ENCODE measurements around the gene LIMCH1. TPM values are rescaled to one million over a fixed set of nuclear protein-coding genes. Genes with fewer than 3 reads are reported as not detected.
"Not testable (repeated sequence)": the region's sequence is repeated elsewhere in the genome, so short reads cannot be mapped to it uniquely, and the experiment has no call there.

Gene LIMCH1, protein sequence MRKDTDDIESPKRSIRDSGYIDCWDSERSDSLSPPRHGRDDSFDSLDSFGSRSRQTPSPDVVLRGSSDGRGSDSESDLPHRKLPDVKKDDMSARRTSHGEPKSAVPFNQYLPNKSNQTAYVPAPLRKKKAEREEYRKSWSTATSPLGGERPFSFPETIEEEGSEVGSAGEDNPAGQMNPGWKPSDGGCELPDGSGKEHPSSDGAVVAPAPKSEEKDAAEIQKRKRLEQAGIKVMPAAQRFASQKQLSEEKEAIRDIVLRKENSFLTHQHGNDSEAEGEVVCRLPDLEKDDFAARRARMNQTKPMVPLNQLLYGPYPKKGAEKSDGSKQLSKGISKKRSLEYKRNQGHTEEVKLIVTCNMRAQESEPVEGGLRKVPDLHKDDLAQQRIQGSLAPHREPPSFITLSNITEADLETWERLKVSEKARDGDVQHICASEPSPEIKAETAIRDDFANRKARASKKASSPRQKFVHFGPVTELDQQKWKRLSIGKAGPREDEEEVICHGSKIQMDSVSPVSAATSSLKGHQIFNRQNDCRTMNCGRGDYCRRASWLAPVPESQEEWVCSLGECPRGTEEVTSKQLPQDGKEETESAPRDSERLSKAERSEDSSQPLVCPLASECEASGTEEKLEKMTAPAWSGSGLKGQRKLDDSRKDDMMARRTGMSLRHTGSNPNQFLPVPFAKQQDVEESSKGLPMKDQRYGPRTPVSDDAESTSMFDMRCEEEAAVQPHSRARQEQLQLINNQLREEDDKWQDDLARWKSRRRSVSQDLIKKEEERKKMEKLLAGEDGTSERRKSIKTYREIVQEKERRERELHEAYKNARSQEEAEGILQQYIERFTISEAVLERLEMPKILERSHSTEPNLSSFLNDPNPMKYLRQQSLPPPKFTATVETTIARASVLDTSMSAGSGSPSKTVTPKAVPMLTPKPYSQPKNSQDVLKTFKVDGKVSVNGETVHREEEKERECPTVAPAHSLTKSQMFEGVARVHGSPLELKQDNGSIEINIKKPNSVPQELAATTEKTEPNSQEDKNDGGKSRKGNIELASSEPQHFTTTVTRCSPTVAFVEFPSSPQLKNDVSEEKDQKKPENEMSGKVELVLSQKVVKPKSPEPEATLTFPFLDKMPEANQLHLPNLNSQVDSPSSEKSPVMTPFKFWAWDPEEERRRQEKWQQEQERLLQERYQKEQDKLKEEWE (N-terminal part only)
- total RNA-seq: 113 TPM
- long read RNA-seq, full-length matches to known transcripts: 5 of 170 reads
- long read RNA-seq, partial matches to known transcripts: 121 of 170 reads
- long read RNA-seq, other reads (novel, unspliced or antisense): 44 of 170 reads

DNA sequence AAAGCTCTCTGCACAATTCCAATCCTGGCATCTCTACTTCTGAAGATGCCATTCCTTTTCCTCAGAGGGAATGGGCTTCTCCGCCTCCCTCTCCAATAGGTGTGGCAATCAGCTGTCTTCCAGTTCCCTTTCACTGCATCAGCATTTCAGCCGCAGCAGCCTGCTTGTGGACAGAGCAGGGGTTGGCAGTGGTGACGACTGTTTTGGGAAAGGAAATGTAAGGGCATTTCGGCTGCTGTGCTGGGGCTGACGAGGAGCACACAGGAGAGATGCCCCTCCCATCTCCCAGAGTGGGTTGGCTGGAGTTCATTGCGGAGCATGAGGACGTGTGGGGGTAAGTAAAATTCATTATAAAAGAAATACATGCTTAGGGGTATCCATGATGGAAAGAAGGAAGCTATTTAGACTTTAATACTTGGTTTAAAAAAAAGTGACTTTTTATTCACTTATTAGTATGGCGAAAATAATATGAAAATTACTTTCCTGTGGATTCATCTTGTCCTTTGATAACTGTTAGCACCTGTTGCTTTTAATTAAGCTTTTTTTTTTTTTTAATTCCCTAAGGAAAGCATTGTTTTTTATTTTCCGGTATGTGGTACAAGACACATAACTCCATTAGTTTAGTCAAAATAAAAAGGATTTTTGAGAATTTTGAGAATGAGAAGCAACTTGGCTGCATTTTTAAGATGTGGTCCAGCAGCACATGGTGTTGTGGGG, at the start of gene LIMCH1:
TSS of gene LIMCH1 (plus strand) at position 141 of the 717 bp plus-strand sequence. CDS start 67,839 bp downstream, outside the sequence.
- DNase-seq (ENCODE audit: low spot score): no peak

DNA sequence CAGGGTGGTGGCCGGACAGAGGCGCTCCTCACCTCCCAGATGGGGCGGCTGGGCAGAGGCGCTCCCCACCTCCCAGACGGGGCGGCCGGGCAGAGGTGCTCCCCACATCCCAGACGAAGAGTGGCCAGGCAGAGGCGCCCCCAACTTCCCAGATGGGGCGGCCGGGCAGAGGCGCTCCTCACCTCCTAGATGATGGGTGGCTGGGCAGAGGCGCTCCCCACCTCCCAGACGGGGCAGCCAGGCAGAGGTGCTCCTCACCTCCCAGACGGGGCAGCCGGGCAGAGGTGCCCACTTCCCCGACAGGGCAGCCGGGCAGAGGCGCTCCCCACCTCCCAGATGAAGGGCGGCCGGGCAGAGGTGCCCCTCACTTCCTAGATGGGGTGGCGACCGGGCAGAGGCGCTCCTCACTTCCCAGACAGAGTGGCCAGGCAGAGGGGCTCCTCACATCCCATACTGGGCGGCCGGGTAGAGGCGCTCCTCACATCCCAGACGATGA, 46.8 kb upstream of the LIMCH1 start:
- DNase-seq (ENCODE audit: low spot score): not testable (repeated sequence)

DNA sequence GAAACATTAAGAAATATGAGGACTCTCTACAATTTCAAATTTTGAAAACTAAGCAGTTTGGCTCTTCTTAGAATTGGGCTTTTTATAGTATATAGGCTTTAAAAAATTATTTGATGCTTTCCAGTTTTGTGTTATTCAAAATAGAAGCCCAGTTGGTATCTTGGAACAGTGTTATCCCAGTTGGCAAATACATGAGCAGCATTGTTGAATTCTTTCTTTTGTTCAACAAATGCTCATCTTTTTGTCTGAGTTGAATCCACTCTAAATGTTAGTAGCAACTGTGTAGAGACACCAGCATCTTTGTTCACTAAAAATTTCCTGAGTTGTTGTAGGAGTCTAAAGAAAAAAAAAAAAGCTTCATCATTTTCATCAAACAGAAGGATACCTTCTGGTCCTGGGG, 41.0 kb upstream of the LIMCH1 start:
- DNase-seq (ENCODE audit: low spot score): no peak

DNA sequence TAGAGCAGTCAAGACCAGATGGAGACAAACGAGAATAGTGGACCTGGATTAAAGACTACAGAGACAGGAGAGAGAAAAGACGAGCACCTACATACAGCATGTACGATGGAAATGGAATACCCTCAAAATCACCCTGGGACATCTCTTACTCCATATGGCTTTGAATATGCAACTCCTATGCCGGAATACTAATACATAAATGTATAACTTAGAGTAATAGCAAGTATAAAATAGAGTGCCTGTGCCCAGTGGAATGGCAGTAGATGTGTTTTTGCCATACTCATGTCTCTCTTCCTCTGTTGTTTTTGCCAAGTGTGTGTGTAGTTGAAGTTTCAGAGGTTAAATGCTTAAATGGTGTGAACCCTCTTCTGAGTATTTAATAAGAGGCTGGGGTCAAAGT, 39.8 kb upstream of the LIMCH1 start:
- DNase-seq (ENCODE audit: low spot score): no peak

DNA sequence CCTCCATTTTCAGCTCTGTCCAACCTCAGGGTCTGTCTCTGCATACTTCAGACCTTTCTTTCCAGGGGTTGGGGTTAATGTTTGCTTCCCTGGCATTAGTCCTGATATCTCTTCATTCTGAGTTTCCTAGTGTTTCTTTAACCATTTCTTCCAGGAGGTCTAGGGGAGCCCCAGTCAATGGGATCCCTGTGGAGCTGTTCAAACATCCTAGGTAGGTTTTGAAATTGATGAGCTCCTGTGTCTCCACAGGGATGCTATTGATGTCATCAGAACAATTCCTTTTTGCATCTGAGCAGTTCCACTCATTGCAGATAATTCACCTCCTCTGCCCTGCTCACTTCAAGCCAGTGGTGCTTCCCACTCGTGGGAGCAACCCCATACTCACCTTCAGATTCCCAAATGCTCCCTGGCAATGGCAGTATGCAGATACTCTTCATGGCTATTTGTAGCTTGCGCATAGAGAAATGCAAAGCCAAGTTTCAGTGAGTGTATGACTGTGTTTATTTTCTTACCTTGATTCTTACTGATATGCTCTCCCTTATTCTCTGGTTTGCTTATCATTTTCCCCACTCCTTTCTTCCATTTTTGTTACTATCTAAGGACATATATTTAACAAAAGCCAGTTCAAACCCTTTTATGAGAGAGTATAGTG, 33.7 kb upstream of the LIMCH1 start:
- DNase-seq (ENCODE audit: low spot score): no peak

DNA sequence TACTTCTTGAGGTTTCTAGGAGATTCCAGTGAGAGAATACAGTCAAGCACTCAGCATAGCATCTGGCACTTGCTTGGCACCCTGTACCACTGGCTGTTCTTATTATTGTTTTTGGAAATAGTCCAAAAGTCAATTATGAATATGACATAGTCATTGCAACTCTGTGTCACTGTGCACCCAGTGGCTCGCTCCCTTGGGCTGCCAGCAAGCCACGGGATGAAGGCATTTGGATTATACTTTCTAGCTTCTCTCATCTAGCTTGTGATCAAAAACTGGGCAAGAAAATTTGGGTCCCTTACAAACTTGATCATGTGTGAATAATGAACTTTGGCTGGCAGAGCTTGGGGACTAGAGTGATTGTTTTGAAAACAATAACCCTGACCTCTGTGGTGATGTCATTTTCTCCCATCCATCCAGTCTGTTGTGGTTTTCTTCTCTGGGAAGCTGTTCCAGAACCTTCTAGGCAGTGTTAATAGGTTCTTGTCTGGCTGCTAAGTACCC, 32.7 kb upstream of the LIMCH1 start:
- DNase-seq (ENCODE audit: low spot score): no peak

DNA sequence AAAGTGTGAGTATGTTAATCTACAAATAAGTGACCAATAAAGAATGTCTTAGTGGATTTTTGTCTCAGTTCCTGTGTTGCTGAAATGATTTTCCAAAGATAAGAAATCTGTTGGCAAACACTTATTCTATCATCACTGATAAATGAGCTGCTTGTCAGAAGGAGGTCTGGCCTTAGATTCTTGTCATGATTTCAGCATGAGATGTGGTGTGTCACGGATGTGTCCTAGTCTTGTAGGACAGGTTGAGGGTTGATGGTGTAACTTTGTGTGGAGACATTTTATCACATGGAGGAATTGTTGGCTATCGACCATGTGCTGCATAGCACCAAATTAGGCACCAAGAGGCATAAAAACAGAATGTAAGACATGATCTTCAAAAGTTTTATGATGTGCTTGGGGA, 31.8 kb upstream of the LIMCH1 start:
- DNase-seq (ENCODE audit: low spot score): no peak

DNA sequence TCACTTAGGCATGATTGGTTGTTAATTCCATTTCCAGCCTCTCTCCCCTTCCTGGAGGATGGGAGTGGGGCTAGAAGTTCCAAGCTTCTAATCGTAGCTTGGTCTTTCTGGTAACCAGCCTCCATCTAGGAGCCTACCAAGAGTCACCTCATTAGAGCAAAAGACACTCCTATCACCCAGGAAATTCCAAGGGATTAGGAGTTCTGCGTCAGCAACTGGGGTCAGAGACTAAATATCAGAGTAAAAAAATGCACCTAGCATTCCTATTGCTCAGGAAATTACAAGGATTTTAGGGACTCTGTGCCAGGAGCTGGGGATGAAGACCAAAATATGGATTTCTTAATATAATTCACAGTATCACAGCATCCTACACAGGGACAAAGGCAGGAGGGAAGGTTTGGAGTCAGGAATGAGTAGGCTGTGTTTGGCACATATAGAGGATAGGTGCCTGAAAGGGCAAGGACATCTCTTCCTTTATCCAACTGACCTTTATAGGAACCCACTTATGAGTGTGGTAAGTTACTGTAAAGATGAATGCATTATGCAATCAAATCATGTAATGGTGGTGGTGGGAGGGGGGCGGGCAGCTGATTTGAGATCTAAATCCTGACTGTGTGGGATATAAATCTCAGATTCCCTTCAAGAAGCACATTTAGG, 30.5 kb upstream of the LIMCH1 start:
- DNase-seq (ENCODE audit: low spot score): no peak

DNA sequence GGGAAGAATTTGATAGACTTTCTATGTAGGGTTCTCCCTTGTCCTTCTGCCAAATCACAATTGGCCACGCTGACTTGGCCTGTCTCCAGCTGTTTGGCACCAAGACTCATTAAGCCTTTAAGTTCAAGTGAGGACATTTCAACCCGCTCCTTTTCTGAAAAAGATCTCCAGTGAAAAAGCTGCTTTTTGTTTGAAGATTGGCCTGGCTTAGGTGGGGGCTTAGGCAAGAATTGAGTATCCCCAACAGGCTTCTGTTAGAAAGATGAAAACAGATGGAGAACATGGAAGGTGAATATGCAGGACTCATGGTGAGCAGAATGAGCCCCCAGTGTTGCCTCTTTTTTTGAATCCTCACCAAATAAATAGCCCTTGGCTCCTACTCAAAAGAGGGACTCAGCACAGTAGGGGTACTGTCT, 28.5 kb upstream of the LIMCH1 start:
- no peak for DNase-seq (ENCODE audit: low spot score)

DNA sequence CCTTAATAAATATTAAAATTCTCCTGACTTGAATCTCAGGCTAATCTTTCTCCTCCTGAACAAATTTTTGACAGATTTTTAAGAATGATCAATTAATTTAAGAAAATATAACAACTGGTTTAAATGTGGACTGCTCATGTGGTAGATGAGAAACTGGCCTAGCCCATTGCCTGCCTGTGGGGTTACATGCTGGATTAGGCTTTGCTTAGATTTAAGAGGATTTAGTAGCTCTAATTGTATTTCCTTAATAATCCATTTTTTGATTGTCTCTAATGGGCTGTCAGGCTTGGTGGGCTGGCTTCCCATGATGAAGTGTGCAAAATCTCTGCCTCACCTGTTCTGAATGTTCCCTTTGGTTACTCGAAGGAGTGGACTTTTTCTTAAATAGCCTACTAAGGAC, 27.8 kb upstream of the LIMCH1 start:
- DNase-seq (ENCODE audit: low spot score): no peak

DNA sequence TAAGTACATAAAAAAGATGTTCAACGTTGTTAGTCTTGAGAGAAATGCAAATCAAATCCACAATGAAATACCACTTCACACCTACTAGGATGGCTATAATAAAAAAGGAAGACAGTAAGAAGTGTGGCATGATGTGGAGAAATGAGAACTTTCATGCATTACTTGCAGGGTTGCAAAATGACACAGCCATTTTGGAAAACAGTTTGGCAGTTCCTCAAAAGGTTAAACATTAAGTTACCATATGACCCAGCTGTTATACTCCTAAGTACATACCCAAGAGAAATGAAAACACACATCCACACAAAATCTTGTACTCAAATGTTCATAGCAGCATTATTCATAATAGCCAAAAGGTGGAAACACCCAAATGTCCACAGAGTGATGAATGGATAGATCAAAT, 25.8 kb upstream of the LIMCH1 start:
- DNase-seq (ENCODE audit: low spot score): no peak

DNA sequence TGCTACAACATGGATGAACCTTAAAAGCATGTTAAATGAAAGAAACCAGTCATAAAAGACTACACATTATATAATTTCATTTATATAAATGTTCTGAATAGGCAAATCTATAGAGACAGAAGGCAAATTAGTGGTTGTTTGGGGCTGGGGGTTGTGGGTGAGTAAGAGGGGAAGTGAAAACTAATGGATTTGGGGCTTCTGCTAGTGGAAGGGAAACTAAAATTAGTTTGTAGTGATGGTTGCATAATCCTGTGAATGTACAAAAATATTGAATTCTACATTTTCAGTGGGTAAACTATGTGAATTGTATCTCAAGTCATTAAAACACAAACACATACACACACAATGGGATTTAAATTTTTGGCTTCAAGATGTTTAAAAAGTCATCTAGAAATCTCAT, 25.4 kb upstream of the LIMCH1 start:
- no peak for DNase-seq (ENCODE audit: low spot score)

DNA sequence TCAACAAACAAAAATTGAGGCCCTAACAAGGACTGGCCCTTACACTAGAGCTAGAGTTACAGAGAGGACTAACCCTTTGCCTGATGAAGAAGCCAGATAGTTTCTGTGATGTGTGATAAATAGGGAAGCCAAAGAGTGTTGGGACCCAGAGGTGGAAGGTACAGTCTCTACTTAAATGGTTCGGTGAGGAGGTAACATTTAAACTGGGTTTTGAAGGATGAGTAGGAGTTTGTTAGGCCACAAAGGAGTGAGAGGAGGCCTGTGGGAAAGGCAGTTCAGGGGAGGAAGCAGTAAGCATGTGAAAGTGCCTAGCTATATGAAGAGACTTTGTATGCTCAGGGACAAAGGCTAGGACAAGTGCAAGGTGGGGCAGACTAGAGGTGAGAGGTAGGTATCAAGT, 23.8 kb upstream of the LIMCH1 start:
- DNase-seq (ENCODE audit: low spot score): no peak

DNA sequence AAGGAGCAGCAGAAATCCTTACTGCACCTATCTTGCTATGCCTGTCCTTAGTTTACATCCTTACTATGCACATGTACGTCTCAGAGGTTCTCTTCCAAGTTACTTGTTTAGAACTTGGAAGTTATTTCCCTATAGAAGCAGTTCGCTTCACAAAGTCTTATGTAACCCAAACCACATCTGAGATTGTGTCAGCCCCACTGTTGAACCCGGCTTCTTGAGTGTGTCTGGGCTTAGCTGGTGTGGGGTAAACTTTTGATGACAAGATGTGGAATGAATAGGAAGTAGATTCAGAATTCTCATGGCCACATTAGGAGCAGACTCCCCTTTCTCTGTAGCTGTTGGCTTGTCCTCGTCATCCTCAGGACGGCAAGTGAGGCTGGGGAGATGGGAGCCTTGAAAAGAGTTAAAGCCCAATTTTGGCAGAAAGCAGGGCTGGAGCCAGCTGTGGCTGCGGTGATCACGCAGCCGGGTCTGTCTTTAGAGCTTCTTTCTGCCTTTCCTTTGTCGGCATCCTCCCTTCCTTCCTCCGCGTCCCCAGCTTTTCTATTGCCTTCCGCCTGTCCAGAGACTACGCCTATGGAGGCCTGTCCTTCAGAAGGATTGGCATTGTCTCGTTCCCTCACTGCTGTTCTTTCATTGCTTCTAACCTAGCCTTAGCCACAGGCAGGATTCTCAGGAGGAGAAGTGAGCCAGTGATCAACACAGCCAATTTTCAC, 23.0 kb upstream of the LIMCH1 start:
- DNase-seq (ENCODE audit: low spot score): no peak

DNA sequence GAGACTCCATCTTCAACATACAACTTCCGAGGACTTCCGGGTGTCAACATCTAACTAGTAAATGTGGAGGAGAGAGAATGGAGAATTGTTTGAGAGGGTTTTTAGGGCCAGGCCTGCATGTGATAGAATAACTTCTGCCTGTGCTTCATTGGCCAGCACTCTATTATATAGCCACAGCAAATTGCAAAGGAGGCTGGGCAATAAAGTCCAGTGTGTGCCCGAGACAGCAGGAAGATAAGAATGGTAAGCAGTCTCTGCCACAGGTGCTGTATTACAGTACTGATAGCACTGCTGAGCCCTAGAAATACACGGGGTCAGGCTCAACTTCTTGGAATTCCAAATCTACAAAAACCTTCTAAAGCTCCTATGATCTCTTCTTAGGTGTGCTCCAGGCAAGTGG, 20.8 kb upstream of the LIMCH1 start:
- no peak for DNase-seq (ENCODE audit: low spot score)

DNA sequence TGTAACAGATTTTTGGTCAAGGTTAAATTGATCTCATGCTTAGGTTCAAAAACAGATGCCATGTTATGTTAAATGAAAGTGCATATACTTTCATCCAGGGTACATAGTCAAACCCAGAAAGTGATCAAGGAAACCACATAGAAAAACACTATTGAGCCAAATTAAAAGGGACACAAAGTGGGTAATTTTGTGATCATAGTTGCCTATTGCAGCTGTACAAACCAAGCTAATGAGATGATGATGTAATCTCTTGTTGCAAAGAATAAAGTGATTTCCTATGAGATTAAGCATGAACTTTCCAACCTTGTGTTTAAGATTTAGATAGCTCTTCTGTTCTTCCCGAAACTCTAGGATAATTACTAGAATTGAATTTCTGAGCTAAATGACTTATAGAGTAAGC, 20.2 kb upstream of the LIMCH1 start:
- DNase-seq (ENCODE audit: low spot score): no peak

DNA sequence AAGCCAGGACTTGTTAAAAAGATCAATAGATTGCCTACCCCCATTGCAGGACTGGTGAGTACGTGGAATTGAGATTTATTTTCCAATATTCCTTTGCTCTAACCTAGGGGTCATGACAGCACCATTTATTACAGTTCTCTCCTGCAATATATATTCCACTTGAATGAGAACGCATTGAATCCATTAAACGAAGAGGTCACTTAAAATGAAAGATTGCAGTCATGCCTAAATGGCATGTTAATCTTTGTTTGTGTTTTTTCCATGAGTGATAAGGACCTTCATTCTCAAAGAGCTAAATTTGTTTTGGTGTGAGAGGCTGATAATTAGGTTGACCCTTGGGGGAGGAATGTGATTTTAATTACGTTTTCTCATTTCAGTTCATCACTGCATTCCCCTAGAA, 13.5 kb upstream of the LIMCH1 start:
- no peak for DNase-seq (ENCODE audit: low spot score)

DNA sequence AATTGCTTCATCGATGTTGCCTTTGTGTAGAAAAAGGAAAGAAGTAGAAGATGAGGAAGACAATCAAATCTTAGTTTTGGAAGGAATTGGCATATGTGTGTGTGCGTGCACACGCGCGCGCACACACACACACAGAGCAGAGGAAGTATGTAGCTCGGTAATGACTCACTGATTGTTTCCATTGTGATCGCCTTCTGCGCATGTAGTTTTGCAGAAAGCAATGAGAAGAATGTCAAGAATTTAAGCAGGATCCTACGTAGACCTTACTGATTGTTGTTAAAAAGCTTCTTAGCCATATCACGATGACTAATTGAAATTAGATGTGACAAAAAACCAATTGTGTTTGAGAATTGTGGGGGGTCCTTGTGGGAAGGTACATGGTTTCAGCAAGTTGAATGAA, 12.8 kb upstream of the LIMCH1 start:
- DNase-seq (ENCODE audit: low spot score): no peak

DNA sequence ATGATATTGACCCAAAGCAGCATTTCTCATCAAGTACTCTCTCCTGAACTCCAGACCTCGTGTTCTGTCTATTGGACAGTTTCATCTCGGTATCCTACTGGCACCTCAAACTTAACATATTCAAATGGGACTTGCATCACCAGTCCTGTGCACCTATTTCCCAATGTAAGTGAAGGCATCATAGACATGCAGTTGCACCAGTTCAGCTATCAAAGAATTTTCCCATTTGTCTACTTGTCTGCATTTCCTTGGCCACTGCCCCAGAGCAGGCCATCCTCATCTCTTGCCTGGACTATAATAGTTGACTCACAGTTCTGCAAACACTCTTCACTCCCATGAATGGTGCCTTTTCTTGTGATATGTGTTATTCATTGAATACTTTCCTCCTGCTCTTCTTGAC, 11.3 kb upstream of the LIMCH1 start:
- no peak for DNase-seq (ENCODE audit: low spot score)

Measured in mesenteric fat pad (tissue), 1 donor.